Activated naive CD4-positive, alpha-beta T cell treated with anti-CD3 and anti-CD28 coated beads for 36 hours (primary cell): Measurements from ENCODE around the gene FOXRED2. TPM values are rescaled to one million over a fixed set of nuclear protein-coding genes. Genes with fewer than 3 reads are reported as not detected.
A peak's percentile ranks its signal among the peaks of the same experiment; 100 is the strongest.

Experiments
- CTCF ChIA-PET: fragments of 350-600 bp; sonication (Branson Sonifier 250); formaldehyde crosslinking; loops from one replicate; lab custom pipeline; 2021; ENCODE audit warnings: antibody characterized with exemption; lab: Charles Lee
- DNase-seq: peaks from one replicate; pipeline ENCODE4 v3.0.0-alpha.2; 2020
- H3K27ac Mint-ChIP-seq: one replicate; pipeline ENCODE4 v1.8.0; 2021; ENCODE audit warnings: mild to moderate bottlenecking, mixed read lengths
- H3K27me3 Mint-ChIP-seq: one replicate; pipeline ENCODE4 v1.8.0; 2021; ENCODE audit warnings: low read depth, mixed read lengths
- H3K36me3 Mint-ChIP-seq: one replicate; pipeline ENCODE4 v1.8.0; 2021; ENCODE audit warnings: low read depth, mixed read lengths
- H3K4me1 Mint-ChIP-seq: one replicate; pipeline ENCODE4 v1.8.0; 2021; ENCODE audit warnings: low read depth, mixed read lengths
- H3K4me3 Mint-ChIP-seq: one replicate; pipeline ENCODE4 v1.8.0; 2021; ENCODE audit warnings: mild to moderate bottlenecking, moderate library complexity, mixed read lengths
- H3K9me3 Mint-ChIP-seq: one replicate; pipeline ENCODE4 v1.8.0; 2021; ENCODE audit warnings: mixed read lengths
- intact Hi-C: fragments of 100-400 bp; cut with micrococcal nuclease; formaldehyde crosslinking; loops from one replicate; pipeline ENCODE4 v1.15.1; 2023
- total RNA-seq, 2 experiments: library from RNA; stranded (reverse); gene quantifications; one replicate each; pipeline ENCODE4 v1.2.3, GENCODE V29; 2021

FOXRED2 gene
- total RNA-seq, 2 experiments from 2014 or later: 10.6 to 11.9 TPM

GRCh38 chr22:36481393-36482168 lies 25.3 kb downstream of the FOXRED2 start, which contains the start of gene TXN2:
Gene TXN2 (minus strand): TSS chr22:36481640. CDS start chr22:36480837, 803 bp downstream.
- peaks cover 13% of the 10 kb centered on the region for H3K4me1 Mint-ChIP-seq
- H3K36me3 Mint-ChIP-seq: peaks cover 15% of the 10 kb centered on the region
- peak within 1 kb of the TSS; percentile 95 for H3K4me3 Mint-ChIP-seq
- no peaks in the 10 kb centered on the region for H3K27me3 Mint-ChIP-seq
- intact Hi-C loops: loop anchor here (1.0 to 10.0 kb wide), 6 partner anchors 26 to 833 kb away; partner anchors contain the start of genes APOL2, APOL6, EIF3D and FOXRED2
- H3K9me3 Mint-ChIP-seq: no peaks in the 10 kb centered on the region
- H3K27ac Mint-ChIP-seq: peak within 1 kb of the TSS; percentile 89
- CTCF ChIA-PET: interaction anchor here (0.6 to 1.7 kb wide), 5 partner anchors 11 to 416 kb away, joined by 3 to 9 read pairs (median 3); partner anchors contain the start of gene APOL2
- peak; percentile 98 for DNase-seq

GRCh38 chr22:36480941-36481392 lies 25.9 kb downstream of the FOXRED2 start:
- intact Hi-C loops: loop anchor here (1.0 to 10.0 kb wide), 3 partner anchors 26 to 326 kb away; partner anchors contain the start of gene APOL2
- H3K4me3 Mint-ChIP-seq: peak overlapping the region; percentile 95
- H3K4me1 Mint-ChIP-seq: peaks cover 13% of the 10 kb centered on the region
- peaks cover 14% of the 10 kb centered on the region for H3K36me3 Mint-ChIP-seq
- H3K27me3 Mint-ChIP-seq: no peaks in the 10 kb centered on the region
- CTCF ChIA-PET: interaction anchor here (0.6 to 1.7 kb wide), 4 partner anchors 10 to 389 kb away, joined by 3 to 9 read pairs (median 6); no protein-coding TSS in a partner anchor
- H3K9me3 Mint-ChIP-seq: no peaks in the 10 kb centered on the region
- H3K27ac Mint-ChIP-seq: peak overlapping the region; percentile 89
- no peak for DNase-seq

GRCh38 chr22:36478966-36479365 lies 27.9 kb downstream of the FOXRED2 start:
- peaks cover 13% of the 10 kb centered on the region for H3K4me1 Mint-ChIP-seq
- H3K27me3 Mint-ChIP-seq: no peaks in the 10 kb centered on the region
- no peaks in the 10 kb centered on the region for H3K9me3 Mint-ChIP-seq
- CTCF ChIA-PET: no interaction called here
- no peak overlapping the region for H3K27ac Mint-ChIP-seq
- peaks cover 22% of the 10 kb centered on the region for H3K36me3 Mint-ChIP-seq
- no peak overlapping the region for H3K4me3 Mint-ChIP-seq
- DNase-seq: no peak
- intact Hi-C loops: no loop called here

- Mint-ChIP-seq H3K36me3 (peaks cover 30% of the 10 kb centered on the region), H3K27me3 (no peaks in the 10 kb centered on the region), H3K4me3 (no peak overlapping the region), H3K4me1 (peaks cover 9% of the 10 kb centered on the region), H3K9me3 (no peaks in the 10 kb centered on the region), H3K27ac (no peak overlapping the region)
- intact Hi-C loops: no loop called here
- no peak for DNase-seq
- CTCF ChIA-PET: interaction anchor here (1.2 to 9.9 kb wide), 3 partner anchors 100 to 197 kb away, joined by 3 to 119 read pairs (median 5); no protein-coding TSS in a partner anchor
These were observed 31.5 kb downstream of the FOXRED2 start for GRCh38 chr22:36475341-36475740.

- H3K4me3 Mint-ChIP-seq: no peak overlapping the region
- H3K27ac Mint-ChIP-seq: no peak overlapping the region
- no peaks in the 10 kb centered on the region for H3K27me3 Mint-ChIP-seq
- CTCF ChIA-PET: interaction anchor here (9.9 kb wide), 1 partner anchor 172 kb away, joined by 119 read pairs; no protein-coding TSS in a partner anchor
- H3K4me1 Mint-ChIP-seq: peaks cover 19% of the 10 kb centered on the region
- DNase-seq: no peak
- intact Hi-C loops: no loop called here
- no peaks in the 10 kb centered on the region for H3K9me3 Mint-ChIP-seq
- H3K36me3 Mint-ChIP-seq: peaks cover 27% of the 10 kb centered on the region
These were observed 34.2 kb downstream of the FOXRED2 start for GRCh38 chr22:36472689-36473088.

- H3K9me3 Mint-ChIP-seq: no peaks in the 10 kb centered on the region
- no peak overlapping the region for H3K4me3 Mint-ChIP-seq
- DNase-seq: no peak
- H3K27ac Mint-ChIP-seq: no peak overlapping the region
- CTCF ChIA-PET: interaction anchor here (0.5 to 9.9 kb wide), 24 partner anchors 9 to 244 kb away, joined by 3 to 119 read pairs (median 6); no protein-coding TSS in a partner anchor
- peaks cover 30% of the 10 kb centered on the region for H3K4me1 Mint-ChIP-seq
- intact Hi-C loops: no loop called here
- H3K27me3 Mint-ChIP-seq: no peaks in the 10 kb centered on the region
- H3K36me3 Mint-ChIP-seq: peaks cover 22% of the 10 kb centered on the region
These were observed 35.5 kb downstream of the FOXRED2 start for GRCh38 chr22:36471341-36471821.

GRCh38 chr22:36470994-36471331 lies 35.9 kb downstream of the FOXRED2 start:
- intact Hi-C loops: loop anchor here (1.0 kb wide), 3 partner anchors 66 to 170 kb away; no protein-coding TSS in a partner anchor
- Mint-ChIP-seq H3K27ac (no peak overlapping the region), H3K4me3 (no peak overlapping the region), H3K27me3 (no peaks in the 10 kb centered on the region), H3K4me1 (peaks cover 30% of the 10 kb centered on the region), H3K36me3 (peaks cover 20% of the 10 kb centered on the region), H3K9me3 (no peaks in the 10 kb centered on the region)
- CTCF ChIA-PET: interaction anchor here (0.5 to 9.9 kb wide), 25 partner anchors 10 to 444 kb away, joined by 3 to 119 read pairs (median 5); no protein-coding TSS in a partner anchor
- no peak for DNase-seq

GRCh38 chr22:36470162-36470993 lies 36.5 kb downstream of the FOXRED2 start:
- Mint-ChIP-seq H3K27ac (peak overlapping the region; percentile 46), H3K9me3 (no peaks in the 10 kb centered on the region), H3K36me3 (peaks cover 16% of the 10 kb centered on the region), H3K4me1 (peaks cover 30% of the 10 kb centered on the region), H3K4me3 (no peak overlapping the region), H3K27me3 (no peaks in the 10 kb centered on the region)
- CTCF ChIA-PET: interaction anchor here (0.5 to 9.9 kb wide), 41 partner anchors 10 to 443 kb away, joined by 3 to 119 read pairs (median 4); partner anchors contain the start of gene APOL2
- peak; percentile 90 for DNase-seq
- intact Hi-C loops: loop anchor here (1.0 kb wide), 3 partner anchors 65 to 169 kb away; no protein-coding TSS in a partner anchor

GRCh38 chr22:36469094-36469710 lies 37.6 kb downstream of the FOXRED2 start:
- Mint-ChIP-seq H3K27ac (no peak overlapping the region), H3K9me3 (no peaks in the 10 kb centered on the region), H3K4me3 (no peak overlapping the region), H3K36me3 (peaks cover 15% of the 10 kb centered on the region), H3K27me3 (no peaks in the 10 kb centered on the region), H3K4me1 (peaks cover 30% of the 10 kb centered on the region)
- DNase-seq: no peak
- CTCF ChIA-PET: interaction anchor here (0.7 to 9.9 kb wide), 12 partner anchors 13 to 197 kb away, joined by 3 to 119 read pairs (median 5); no protein-coding TSS in a partner anchor
- intact Hi-C loops: no loop called here

- H3K4me1 Mint-ChIP-seq: peaks cover 30% of the 10 kb centered on the region
- no peak overlapping the region for H3K4me3 Mint-ChIP-seq
- intact Hi-C loops: no loop called here
- no peaks in the 10 kb centered on the region for H3K9me3 Mint-ChIP-seq
- no peaks in the 10 kb centered on the region for H3K27me3 Mint-ChIP-seq
- peak; percentile 39 for DNase-seq
- H3K27ac Mint-ChIP-seq: no peak overlapping the region
- H3K36me3 Mint-ChIP-seq: peaks cover 14% of the 10 kb centered on the region
- CTCF ChIA-PET: interaction anchor here (0.8 to 9.9 kb wide), 3 partner anchors 20 to 168 kb away, joined by 3 to 119 read pairs (median 5); no protein-coding TSS in a partner anchor
These were observed 38.9 kb downstream of the FOXRED2 start for GRCh38 chr22:36467946-36468345.
